GM12878 (cell line): ENCODE results near the gene PCDHGC4. TPM values are rescaled to one million over a fixed set of nuclear protein-coding genes. Genes with fewer than 3 reads are reported as not detected.

ENCODE experiments used
- ATAC-seq: fragments of 200-7000 bp; cut with Tn5 transposase; 3 replicates; pipeline ENCODE4 v1.9.1; 2020; ENCODE audit warnings: mild to moderate bottlenecking, moderate library complexity
- BruUV-seq: library from RNA; stranded (reverse); fragments of 400-500 nt; replicated peaks from 2 replicates; lab custom pipeline; 2021; lab: Mats Ljungman, UMichigan
- CTCF ChIA-PET: fragments of 300-600 bp; sonication (Branson Sonifier 250); formaldehyde crosslinking; extraction: SDS; loops from one replicate; lab custom pipeline; 2021; ENCODE audit warnings: inconsistent platforms; lab: Yijun Ruan, JAX
- POLR2A ChIA-PET: fragments of 350-600 bp; formaldehyde crosslinking; extraction: SDS; loops from one replicate; lab custom pipeline; 2021; ENCODE audit warnings: inconsistent platforms; lab: Charles Lee
- RAD21 ChIA-PET: fragments of 300-600 bp; sonication (Branson Sonifier 250); formaldehyde crosslinking; loops from one replicate; lab custom pipeline; 2023; ENCODE audit warnings: antibody characterized with exemption; ENCODE audit not compliant: unreplicated experiment; lab: Charles Lee
- SMC1A ChIA-PET: fragments of 300-600 bp; sonication (Branson Sonifier 250); formaldehyde crosslinking; loops from one replicate; lab custom pipeline; 2023; ENCODE audit not compliant: unreplicated experiment, uncharacterized antibody; lab: Charles Lee
- DNase-seq: peaks from one replicate; pipeline ENCODE4 v3.0.0-alpha.2; 2011; ENCODE audit warnings: low read depth, low spot score
- FAIRE-seq: peaks from 3 replicates; lab custom pipeline; 2011; peaks lifted over from hg19 to GRCh38; lab: Jason Lieb, UNC
- H2AFZ ChIP-seq: 2 replicates; pipeline ENCODE4 v1.6.0; 2011; ENCODE audit warnings: low read depth, low read length, control low read depth; ENCODE audit not compliant: control insufficient read depth
- H3K27ac ChIP-seq: 2 replicates; pipeline ENCODE4 v1.5.1; 2011; ENCODE audit warnings: control low read depth; ENCODE audit not compliant: control insufficient read depth, insufficient read depth
- H3K27me3 ChIP-seq, 2 experiments: replicated peaks in 1 of 2; 2 replicates each; pipeline versions ENCODE4 v1.6.0 to v1.6.1; 2011; ENCODE audit warnings: low read length in 1 of 2; ENCODE audit not compliant: control insufficient read depth in 2 of 2, insufficient read depth in 2 of 2
- H3K36me3 ChIP-seq, 2 experiments: 2 replicates each; pipeline ENCODE4 v1.5.1; 2011; ENCODE audit warnings: low read length in 1 of 2; ENCODE audit not compliant: control insufficient read depth in 2 of 2, insufficient read depth in 2 of 2
- H3K4me1 ChIP-seq: 2 replicates; pipeline ENCODE4 v1.6.1; 2011; ENCODE audit warnings: mild to moderate bottlenecking, low read length, moderate library complexity, mixed read lengths; ENCODE audit not compliant: control insufficient read depth, insufficient read depth
- H3K4me2 ChIP-seq: 2 replicates; pipeline ENCODE4 v1.6.0; 2011; ENCODE audit warnings: control low read depth; ENCODE audit not compliant: control insufficient read depth, insufficient read depth
- H3K4me3 ChIP-seq: fragments of 200-600 bp; sonication (generic); 2 replicates; pipeline ENCODE4 v1.5.1; 2016
- H3K79me2 ChIP-seq: 2 replicates; pipeline ENCODE4 v1.6.0; 2011; ENCODE audit warnings: low read length; ENCODE audit not compliant: control insufficient read depth, insufficient read depth
- H3K9ac ChIP-seq: 2 replicates; pipeline ENCODE4 v1.8.0; 2011; ENCODE audit warnings: low read length, control low read depth, mixed read lengths; ENCODE audit not compliant: control insufficient read depth, insufficient read depth
- H3K9me3 ChIP-seq: replicated peaks from 3 replicates; pipeline ENCODE4 v1.5.1; 2011; ENCODE audit warnings: mild to moderate bottlenecking, low read length; ENCODE audit not compliant: control insufficient read depth, insufficient read depth
- H4K20me1 ChIP-seq: 2 replicates; pipeline ENCODE4 v1.6.0; 2011; ENCODE audit not compliant: control insufficient read depth, insufficient read depth
- GABPA ChIP-seq: IDR thresholded peaks from 2 replicates; pipeline ENCODE4 v1.6.1; 2014; ENCODE audit warnings: antibody characterized with exemption, low read depth, mild to moderate bottlenecking, inconsistent platforms
- MAX ChIP-seq: IDR thresholded peaks from 2 replicates; pipeline ENCODE4 v1.6.1; 2012; ENCODE audit warnings: low read depth, low read length, improper control_type of control experiment
- MTA2 ChIP-seq: fragments of 450-650 bp; IDR thresholded peaks from 2 replicates; pipeline ENCODE4 v1.6.1; 2016; ENCODE audit warnings: low read depth, mild to moderate bottlenecking, moderate library complexity
- NFXL1 ChIP-seq: fragments of 450-650 bp; IDR thresholded peaks from 2 replicates; pipeline ENCODE4 v1.6.1; 2017; ENCODE audit warnings: antibody characterized with exemption, mild to moderate bottlenecking, borderline replicate concordance
- POLR2A ChIP-seq: IDR thresholded peaks from 2 replicates; pipeline ENCODE4 v1.6.1; 2011; ENCODE audit warnings: low read depth, mild to moderate bottlenecking, low read length
- PRDM15 ChIP-seq: fragments of 450-650 bp; formaldehyde crosslinking; IDR thresholded peaks from 2 replicates; pipeline ENCODE4 v1.4.0; 2020; ENCODE audit warnings: mild to moderate bottlenecking, moderate library complexity
- RB1 ChIP-seq: fragments of 450-650 bp; formaldehyde crosslinking; IDR thresholded peaks from 2 replicates; pipeline ENCODE4 v1.6.1; 2017; ENCODE audit warnings: mild to moderate bottlenecking, borderline replicate concordance
- RELB ChIP-seq: fragments of 450-650 bp; IDR thresholded peaks from 2 replicates; pipeline ENCODE4 v1.6.1; 2017; ENCODE audit warnings: low read depth, mild to moderate bottlenecking, moderate library complexity
- STAT3 ChIP-seq: IDR thresholded peaks from 2 replicates; pipeline ENCODE4 v1.6.1; 2011; ENCODE audit warnings: low read depth, low read length, improper control_type of control experiment
- WGBS: methylation state at CpG from one replicate; pipeline ENCODE4 v1.1.6; 2016; ENCODE audit warnings: low lambda C conversion rate; ENCODE audit not compliant: insufficient replicate concordance, insufficient coverage; ENCODE audit errors: missing lambda C conversion rate; 5-methylcytosine and 5-hydroxymethylcytosine counted together
- in situ Hi-C: fragments of 300-500 bp; cut with MboI; formaldehyde crosslinking; loops from 9 replicates; pipeline ENCODE4 v1.14.3; 2018; ENCODE audit warnings: mixed read lengths
- intact Hi-C: fragments of 100-400 bp; cut with micrococcal nuclease; formaldehyde crosslinking; loops from one replicate; pipeline ENCODE4 v1.14.2; 2022; ENCODE audit not compliant: unreplicated experiment
- polyA plus RNA-seq, 11 experiments: library from polyadenylated mRNA; depleted of rRNA in 4 of 11; unstranded in 6 of 11; stranded (reverse) in 5 of 11; fragments of >200 nt; fragmentation: Nextera tagmentation in 4 of 11; fragmentation: Illumina TruSeq in 1 of 11; extraction: Ambion mirVana in 4 of 11; extraction: Trizol in 1 of 11; gene quantifications; 1 replicate in 1 of 11; 2 replicates in 10 of 11; pipeline versions ENCODE4 v1.2.1 to v1.2.3, GENCODE V29; 2011 to 2016; ENCODE audit warnings: inconsistent platforms in 2 of 11, missing spikeins in 2 of 11, low read depth in 1 of 11
- total RNA-seq, 4 experiments: library from RNA; depleted of rRNA in 3 of 4; stranded (reverse); fragments of >200 nt in 3 of 4; fragmentation: Illumina TruSeq in 1 of 4; extraction: Trizol in 1 of 4; gene quantifications; 2 replicates each; pipeline versions ENCODE4 v1.2.1 to v1.2.3, GENCODE V29; 2013 to 2021

The PCDHGC4 gene
- total and polyA plus RNA-seq, 10 of the 15 experiments (the other 5 are each of a cell fraction or from before 2014, with no cell fraction given): 0.04 to 1.2 (median 0.52) TPM

- intact Hi-C loops: no loop called here
Observed at GRCh38 chr5:141477044-141477575, 7.7 kb upstream of the PCDHGC4 start.

GRCh38 chr5:141477815-141478214 lies 7.0 kb upstream of the PCDHGC4 start:
- Histone ChIP-seq H3K4me1 (peaks cover 19% of the 10 kb centered on the region), H4K20me1 (no peaks in the 10 kb centered on the region), H3K27ac (no peak overlapping the region), H3K4me2 (peak overlapping the region; percentile 80; the same call in 1 of the 2 replicates), H3K9ac (no peak overlapping the region), H3K79me2 (no peaks in the 10 kb centered on the region), H3K4me3 (peak overlapping the region; percentile 77; the same call in 1 of the 2 replicates)
- RAD21 ChIA-PET: interaction anchor here (1.2 to 4.9 kb wide), 4 partner anchors 33 to 86 kb away, joined by 3 to 109 read pairs (median 27); partner anchors contain the start of gene PCDHGA12
- in situ Hi-C loops: loop anchor here (5.0 kb wide), 1 partner anchor 49 kb away; no protein-coding TSS in a partner anchor
- DNase-seq: no peak
- TF ChIP-seq PRDM15 (CRISPR knock-in tag): no peak
- no peak for TF ChIP-seq GABPA
- no peak for TF ChIP-seq RELB
- TF ChIP-seq, all 136 proteins: peak for 0
- WGBS: 66% methylated on average over 13 of the region's 13 CpGs
- Histone ChIP-seq H3K36me3 (no peaks in the 10 kb centered on the region), H3K9me3 (no peaks in the 10 kb centered on the region), H2AFZ (no peak overlapping the region), H3K27me3 (no peaks in the 10 kb centered on the region; a peak in 1 of 4 replicates)
- BruUV-seq: no TSS peak
- ChIA-PET SMC1A (interaction anchor here (1.0 to 6.6 kb wide), 5 partner anchors 15 to 80 kb away, joined by 3 to 117 read pairs (median 4); no protein-coding TSS in a partner anchor), POLR2A (no interaction called here), CTCF (interaction anchor here (1.3 to 8.5 kb wide), 6 partner anchors 12 to 87 kb away, joined by 5 to 213 read pairs (median 51); partner anchors contain the start of genes PCDHGA11 and PCDHGC5)
- intact Hi-C loops: no loop called here
- no peak for FAIRE-seq
- no peak for ATAC-seq

More at GRCh38 chr5:141477044-141477575, 7.7 kb upstream of the PCDHGC4 start:
- Histone ChIP-seq H3K9ac (no peak overlapping the region), H3K4me1 (peaks cover 19% of the 10 kb centered on the region), H3K4me2 (peak overlapping the region; percentile 80), H3K36me3 (no peaks in the 10 kb centered on the region), H3K27me3 (no peaks in the 10 kb centered on the region; a peak in 1 of 4 replicates), H3K79me2 (no peaks in the 10 kb centered on the region), H4K20me1 (no peaks in the 10 kb centered on the region), H3K4me3 (peak overlapping the region; percentile 77), H3K9me3 (no peaks in the 10 kb centered on the region), H2AFZ (no peak overlapping the region), H3K27ac (no peak overlapping the region)
- TF ChIP-seq STAT3 (no peak), MAX (no peak), MTA2 (no peak), NFXL1 (no peak), RB1 (no peak), POLR2A (no peak)
- ATAC-seq (peak; percentile 24), DNase-seq (no peak), FAIRE-seq (no peak)
- CTCF ChIA-PET: interaction anchor here (0.9 to 8.5 kb wide), 13 partner anchors 12 to 157 kb away, joined by 4 to 213 read pairs (median 18); partner anchors contain the start of genes PCDHGA11, PCDHGA12, PCDHGB6 and PCDHGB7
- in situ Hi-C loops: loop anchor here (5.0 kb wide), 1 partner anchor 50 kb away; no protein-coding TSS in a partner anchor
- POLR2A ChIA-PET: interaction anchor here (1.4 kb wide), 1 partner anchor 34 kb away, joined by 3 read pairs; no protein-coding TSS in a partner anchor
- 72% methylated on average over 24 of the region's 24 CpGs for WGBS
- no TSS peak for BruUV-seq
- RAD21 ChIA-PET: interaction anchor here (0.9 to 4.9 kb wide), 10 partner anchors 12 to 87 kb away, joined by 3 to 109 read pairs (median 18); partner anchors contain the start of genes PCDHGA10, PCDHGA11, PCDHGB7 and PCDHGC5
- SMC1A ChIA-PET: interaction anchor here (1.0 to 6.6 kb wide), 7 partner anchors 12 to 87 kb away, joined by 3 to 117 read pairs (median 27); partner anchors contain the start of gene PCDHGC5
